Activated T-helper 2 cell treated with anti-CD3 and anti-CD28 coated beads, Interferon-gamma antibody, Interleukin-2, Interleukin-4, amounts not matched to agents 10 μg/mL and 5 μg/mL and 100 μg/mL, durations not matched to agents 14 hours and 24 hours and 36 hours (primary cell): ENCODE results near the gene APOB. TPM values are rescaled to one million over a fixed set of nuclear protein-coding genes. Genes with fewer than 3 reads are reported as not detected.

ENCODE experiments used
- DNase-seq: peaks from one replicate; pipeline ENCODE4 v3.0.0; 2021; ENCODE audit warnings: low spot score
- H3K27ac Mint-ChIP-seq: one replicate; pipeline ENCODE4 v1.8.0; 2021; ENCODE audit warnings: mixed read lengths
- H3K27me3 Mint-ChIP-seq: one replicate; pipeline ENCODE4 v1.8.0; 2021; ENCODE audit warnings: low read depth, mixed read lengths
- H3K36me3 Mint-ChIP-seq: one replicate; pipeline ENCODE4 v1.8.0; 2021; ENCODE audit warnings: low read depth, mixed read lengths
- H3K4me1 Mint-ChIP-seq: one replicate; pipeline ENCODE4 v1.8.0; 2021; ENCODE audit warnings: low read depth, mixed read lengths
- H3K4me3 Mint-ChIP-seq: one replicate; pipeline ENCODE4 v1.8.0; 2021; ENCODE audit warnings: low read depth, mild to moderate bottlenecking, moderate library complexity, mixed read lengths
- H3K9me3 Mint-ChIP-seq: one replicate; pipeline ENCODE4 v1.8.0; 2021; ENCODE audit warnings: mixed read lengths
- intact Hi-C: fragments of 100-400 bp; cut with micrococcal nuclease; formaldehyde crosslinking; loops from one replicate; pipeline ENCODE4 v1.15.1; 2023
- total RNA-seq: library from RNA; stranded (reverse); gene quantifications from 2 replicates; pipeline ENCODE4 v1.2.3, GENCODE V29; 2022

Gene APOB, protein sequence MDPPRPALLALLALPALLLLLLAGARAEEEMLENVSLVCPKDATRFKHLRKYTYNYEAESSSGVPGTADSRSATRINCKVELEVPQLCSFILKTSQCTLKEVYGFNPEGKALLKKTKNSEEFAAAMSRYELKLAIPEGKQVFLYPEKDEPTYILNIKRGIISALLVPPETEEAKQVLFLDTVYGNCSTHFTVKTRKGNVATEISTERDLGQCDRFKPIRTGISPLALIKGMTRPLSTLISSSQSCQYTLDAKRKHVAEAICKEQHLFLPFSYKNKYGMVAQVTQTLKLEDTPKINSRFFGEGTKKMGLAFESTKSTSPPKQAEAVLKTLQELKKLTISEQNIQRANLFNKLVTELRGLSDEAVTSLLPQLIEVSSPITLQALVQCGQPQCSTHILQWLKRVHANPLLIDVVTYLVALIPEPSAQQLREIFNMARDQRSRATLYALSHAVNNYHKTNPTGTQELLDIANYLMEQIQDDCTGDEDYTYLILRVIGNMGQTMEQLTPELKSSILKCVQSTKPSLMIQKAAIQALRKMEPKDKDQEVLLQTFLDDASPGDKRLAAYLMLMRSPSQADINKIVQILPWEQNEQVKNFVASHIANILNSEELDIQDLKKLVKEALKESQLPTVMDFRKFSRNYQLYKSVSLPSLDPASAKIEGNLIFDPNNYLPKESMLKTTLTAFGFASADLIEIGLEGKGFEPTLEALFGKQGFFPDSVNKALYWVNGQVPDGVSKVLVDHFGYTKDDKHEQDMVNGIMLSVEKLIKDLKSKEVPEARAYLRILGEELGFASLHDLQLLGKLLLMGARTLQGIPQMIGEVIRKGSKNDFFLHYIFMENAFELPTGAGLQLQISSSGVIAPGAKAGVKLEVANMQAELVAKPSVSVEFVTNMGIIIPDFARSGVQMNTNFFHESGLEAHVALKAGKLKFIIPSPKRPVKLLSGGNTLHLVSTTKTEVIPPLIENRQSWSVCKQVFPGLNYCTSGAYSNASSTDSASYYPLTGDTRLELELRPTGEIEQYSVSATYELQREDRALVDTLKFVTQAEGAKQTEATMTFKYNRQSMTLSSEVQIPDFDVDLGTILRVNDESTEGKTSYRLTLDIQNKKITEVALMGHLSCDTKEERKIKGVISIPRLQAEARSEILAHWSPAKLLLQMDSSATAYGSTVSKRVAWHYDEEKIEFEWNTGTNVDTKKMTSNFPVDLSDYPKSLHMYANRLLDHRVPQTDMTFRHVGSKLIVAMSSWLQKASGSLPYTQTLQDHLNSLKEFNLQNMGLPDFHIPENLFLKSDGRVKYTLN (N-terminal part only)
- total RNA-seq, result not detected in 2 replicates

- no peak within 1 kb of the TSS for H3K4me3 Mint-ChIP-seq
- peaks cover 3% of the 10 kb centered on the region for H3K4me1 Mint-ChIP-seq
- intact Hi-C loops, result loop anchor here (1.0 kb wide), 1 partner anchor 74 kb away; no protein-coding TSS in a partner anchor
- H3K27me3 Mint-ChIP-seq, result peaks cover 8% of the 10 kb centered on the region
- no peaks in the 10 kb centered on the region for H3K9me3 Mint-ChIP-seq
- H3K36me3 Mint-ChIP-seq, result no peaks in the 10 kb centered on the region
- H3K27ac Mint-ChIP-seq, result no peak within 1 kb of the TSS
- no peak for DNase-seq
These were observed at the start of gene APOB for GRCh38 chr2:21043744-21044532. TSS of gene APOB (minus strand) at chr2:21044073. CDS start at chr2:21043945, 128 bp downstream.

DNA sequence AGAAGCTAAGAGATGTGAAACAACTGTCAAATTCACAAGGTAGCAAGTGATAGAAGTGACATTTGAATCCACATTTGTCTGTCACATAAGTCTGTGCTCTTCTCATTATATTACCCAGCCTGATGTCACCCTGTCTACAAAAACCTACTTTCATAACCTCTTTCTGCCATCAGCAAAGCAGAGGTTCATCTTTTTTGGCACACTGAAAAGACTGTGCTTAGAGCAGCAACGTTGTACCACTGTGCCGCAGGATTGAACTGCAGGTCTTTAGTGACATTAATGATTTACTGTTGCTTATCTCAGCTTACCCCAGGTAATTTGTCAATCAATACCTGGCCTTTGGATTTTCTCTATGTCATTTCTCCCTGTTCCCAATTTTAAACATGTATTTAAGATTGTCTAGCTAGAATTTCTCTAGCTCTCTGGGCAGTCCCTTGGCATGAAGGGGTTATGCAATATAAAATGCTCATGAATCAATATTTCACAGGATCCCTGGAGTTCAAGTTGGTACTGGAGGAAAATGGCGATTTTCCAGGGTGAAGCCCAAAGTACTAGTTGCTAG is 48.5 kb upstream of the APOB start:
- Mint-ChIP-seq H3K27me3 (no peaks in the 10 kb centered on the region), H3K36me3 (no peaks in the 10 kb centered on the region), H3K4me1 (no peaks in the 10 kb centered on the region)

GRCh38 chr2:21084401-21084800 is 40.5 kb upstream of the APOB start:
- intact Hi-C loops, result no loop called here
- H3K9me3 Mint-ChIP-seq, result no peaks in the 10 kb centered on the region
- H3K27me3 Mint-ChIP-seq, result no peaks in the 10 kb centered on the region

More for the DNA sequence above, 48.5 kb upstream of the APOB start:
- H3K4me3 Mint-ChIP-seq, result no peak overlapping the region
- no peak overlapping the region for H3K27ac Mint-ChIP-seq
- H3K9me3 Mint-ChIP-seq, result no peaks in the 10 kb centered on the region
- DNase-seq, result no peak
- intact Hi-C loops, result no loop called here

GRCh38 chr2:21083482-21083881 is 39.6 kb upstream of the APOB start:
- H3K27ac Mint-ChIP-seq, result no peak overlapping the region
- H3K9me3 Mint-ChIP-seq, result no peaks in the 10 kb centered on the region
- H3K27me3 Mint-ChIP-seq, result no peaks in the 10 kb centered on the region
- H3K4me3 Mint-ChIP-seq, result no peak overlapping the region
- DNase-seq, result no peak
- intact Hi-C loops, result no loop called here
- H3K36me3 Mint-ChIP-seq, result no peaks in the 10 kb centered on the region
- H3K4me1 Mint-ChIP-seq, result no peaks in the 10 kb centered on the region

More at GRCh38 chr2:21084401-21084800, 40.5 kb upstream of the APOB start:
- Mint-ChIP-seq H3K4me3 (no peak overlapping the region), H3K4me1 (no peaks in the 10 kb centered on the region), H3K27ac (no peak overlapping the region), H3K36me3 (no peaks in the 10 kb centered on the region)
- DNase-seq, result no peak

- Mint-ChIP-seq H3K9me3 (no peaks in the 10 kb centered on the region), H3K27ac (no peak overlapping the region), H3K36me3 (no peaks in the 10 kb centered on the region), H3K4me1 (no peaks in the 10 kb centered on the region), H3K27me3 (no peaks in the 10 kb centered on the region), H3K4me3 (no peak overlapping the region)
- intact Hi-C loops, result no loop called here
- no peak for DNase-seq
These were observed 34.4 kb upstream of the APOB start for GRCh38 chr2:21078296-21078695.

- intact Hi-C loops, result no loop called here
- no peak for DNase-seq
- Mint-ChIP-seq H3K4me3 (no peak overlapping the region), H3K27ac (no peak overlapping the region), H3K36me3 (no peaks in the 10 kb centered on the region), H3K4me1 (no peaks in the 10 kb centered on the region), H3K9me3 (no peaks in the 10 kb centered on the region), H3K27me3 (no peaks in the 10 kb centered on the region)
These were observed 28.8 kb upstream of the APOB start for GRCh38 chr2:21072477-21073242.

- H3K27ac Mint-ChIP-seq, result no peak overlapping the region
- no peaks in the 10 kb centered on the region for H3K9me3 Mint-ChIP-seq
- H3K4me3 Mint-ChIP-seq, result no peak overlapping the region
- DNase-seq, result no peak
- no peaks in the 10 kb centered on the region for H3K27me3 Mint-ChIP-seq
- no peaks in the 10 kb centered on the region for H3K4me1 Mint-ChIP-seq
- intact Hi-C loops, result no loop called here
- H3K36me3 Mint-ChIP-seq, result no peaks in the 10 kb centered on the region
These were observed 26.7 kb upstream of the APOB start for GRCh38 chr2:21070341-21071257.

DNA sequence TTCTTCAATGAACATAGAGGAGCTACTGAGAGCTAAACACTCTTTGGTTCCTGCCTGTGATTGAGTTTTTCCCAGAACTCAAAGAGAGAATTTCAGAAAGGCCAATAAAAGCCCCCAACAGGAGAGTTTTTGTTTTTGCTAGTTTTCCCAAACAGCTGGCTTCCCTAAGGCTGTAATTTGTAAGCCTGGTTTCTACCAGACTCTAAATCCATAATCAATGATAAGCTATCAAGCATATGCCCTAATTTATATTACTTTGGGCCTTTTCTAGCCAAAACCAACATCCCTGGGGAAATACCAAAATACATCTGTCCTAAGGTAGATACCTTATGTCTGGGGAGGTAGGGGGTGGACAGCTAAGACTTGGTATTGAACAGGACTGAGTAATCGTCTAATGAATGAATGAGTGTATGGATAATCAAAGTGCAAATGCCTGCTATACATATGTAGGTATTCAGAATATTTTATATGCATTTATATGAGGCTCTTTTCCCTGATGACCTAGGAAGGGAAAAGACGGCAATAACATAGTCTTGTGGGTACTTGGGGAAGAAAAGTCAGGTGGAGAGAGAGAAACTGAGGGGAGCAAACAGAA is 26.0 kb upstream of the APOB start:
- intact Hi-C loops, result no loop called here
- H3K27ac Mint-ChIP-seq, result no peak overlapping the region
- H3K9me3 Mint-ChIP-seq, result no peaks in the 10 kb centered on the region
- no peaks in the 10 kb centered on the region for H3K4me1 Mint-ChIP-seq
- no peaks in the 10 kb centered on the region for H3K36me3 Mint-ChIP-seq
- DNase-seq, result no peak
- no peak overlapping the region for H3K4me3 Mint-ChIP-seq
- H3K27me3 Mint-ChIP-seq, result no peaks in the 10 kb centered on the region

DNA sequence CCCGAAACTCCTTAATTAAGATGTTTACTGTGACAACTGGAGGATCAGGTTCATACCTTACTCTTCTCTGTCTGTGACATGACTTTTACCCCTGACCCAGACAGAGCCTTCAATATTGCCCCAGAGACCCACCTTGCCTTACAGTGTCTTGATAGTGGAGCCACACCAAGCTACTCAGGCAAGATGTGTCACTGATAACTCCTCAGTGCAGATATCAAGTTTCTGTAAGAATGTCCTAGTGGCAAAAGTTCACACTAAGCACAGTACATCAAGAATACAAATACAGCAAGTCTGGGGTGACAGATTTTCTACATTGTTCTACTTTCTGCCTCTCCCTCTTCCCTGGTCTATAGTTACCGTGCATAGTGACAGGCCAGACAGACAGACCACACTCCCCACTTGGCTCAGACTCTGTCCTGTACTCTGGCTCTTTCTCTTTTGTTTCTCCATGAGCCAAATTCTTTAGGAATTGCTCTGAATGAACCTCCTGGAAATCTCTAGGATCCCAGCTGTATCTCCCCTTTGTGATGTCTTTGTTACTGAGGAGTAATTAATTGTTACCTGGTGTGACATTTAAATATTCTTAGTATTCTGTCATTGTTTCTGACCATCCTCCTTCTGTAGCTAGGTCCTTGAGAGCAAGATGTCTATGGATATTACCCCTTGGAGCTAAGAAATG is 24.1 kb upstream of the APOB start:
- intact Hi-C loops, result no loop called here
- Mint-ChIP-seq H3K4me1 (no peaks in the 10 kb centered on the region), H3K27ac (no peak overlapping the region), H3K9me3 (no peaks in the 10 kb centered on the region), H3K4me3 (no peak overlapping the region), H3K36me3 (no peaks in the 10 kb centered on the region), H3K27me3 (no peaks in the 10 kb centered on the region)
- DNase-seq, result no peak

- Mint-ChIP-seq H3K4me3 (no peak overlapping the region), H3K4me1 (no peaks in the 10 kb centered on the region), H3K36me3 (no peaks in the 10 kb centered on the region), H3K27ac (no peak overlapping the region), H3K9me3 (no peaks in the 10 kb centered on the region), H3K27me3 (no peaks in the 10 kb centered on the region)
- intact Hi-C loops, result no loop called here
- DNase-seq, result no peak
These were observed 23.3 kb upstream of the APOB start for GRCh38 chr2:21067125-21067524.
